H1 (cell line): ENCODE results near the gene ROBO2. TPM values are rescaled to one million over a fixed set of nuclear protein-coding genes. Genes with fewer than 3 reads are reported as not detected.

Source experiments
- CTCF ChIA-PET: fragments of 300-600 bp; sonication (Branson Sonifier 250); formaldehyde crosslinking; loops from one replicate; lab custom pipeline; 2021; ENCODE audit not compliant: partially characterized antibody; lab: Charles Lee
- POLR2A ChIA-PET: fragments of 300-600 bp; sonication (Branson Sonifier 250); formaldehyde crosslinking; loops from one replicate; lab custom pipeline; 2021; ENCODE audit warnings: inconsistent platforms; ENCODE audit not compliant: partially characterized antibody; lab: Charles Lee
- DNase-seq, 2 experiments: peaks; one replicate each; pipeline versions ENCODE4 v3.0.0 to v3.0.0-alpha.2; 2010 to 2022; ENCODE audit warnings: low spot score in 2 of 2, low read depth in 1 of 2, mixed read lengths in 1 of 2
- FAIRE-seq: peaks from 2 replicates; lab custom pipeline; 2011; peaks lifted over from hg19 to GRCh38; lab: Jason Lieb, UNC
- H2AFZ ChIP-seq: 2 replicates; pipeline ENCODE4 v1.8.1; 2012; ENCODE audit warnings: low read length, inconsistent platforms
- H2AK5ac ChIP-seq: 2 replicates; pipeline ENCODE4 v1.6.1; 2013; ENCODE audit warnings: low read depth, low read length
- H2BK120ac ChIP-seq: replicated peaks from 2 replicates; pipeline ENCODE3; 2013; ENCODE audit warnings: low read depth, low read length, inconsistent platforms
- H2BK12ac ChIP-seq: 2 replicates; pipeline ENCODE4 v1.6.1; 2013; ENCODE audit warnings: low read depth, low read length
- H2BK15ac ChIP-seq: 2 replicates; pipeline ENCODE4 v1.6.1; 2013; ENCODE audit warnings: low read length
- H2BK20ac ChIP-seq: 2 replicates; pipeline ENCODE4 v1.6.1; 2013; ENCODE audit warnings: low read length
- H2BK5ac ChIP-seq: 2 replicates; pipeline ENCODE4 v1.6.1; 2013; ENCODE audit warnings: low read depth, low read length
- H3K14ac ChIP-seq: 2 replicates; pipeline ENCODE4 v1.6.1; 2013; ENCODE audit warnings: inconsistent platforms; ENCODE audit not compliant: insufficient read length
- H3K18ac ChIP-seq: 2 replicates; pipeline ENCODE4 v1.6.1; 2013; ENCODE audit warnings: low read length; ENCODE audit errors: extremely low read depth
- H3K23ac ChIP-seq: 2 replicates; pipeline ENCODE4 v1.6.1; 2013; ENCODE audit warnings: inconsistent platforms; ENCODE audit not compliant: insufficient read length
- H3K23me2 ChIP-seq: 2 replicates; pipeline ENCODE4 v1.6.1; 2013; ENCODE audit warnings: low read depth, low read length
- H3K27ac ChIP-seq: 2 replicates; pipeline ENCODE4 v1.6.1; 2011; ENCODE audit warnings: low read depth, low read length, inconsistent platforms
- H3K27me3 ChIP-seq, 4 experiments: replicated peaks in 1 of 4; 1 replicate in 1 of 4; 2 replicates in 3 of 4; pipeline versions ENCODE4 v1.6.1 to v1.8.1; 2011 to 2013; ENCODE audit warnings: low read length in 3 of 4, mild to moderate bottlenecking in 3 of 4, inconsistent platforms in 2 of 4, mixed read lengths in 2 of 4, moderate library complexity in 1 of 4; ENCODE audit not compliant: control insufficient read depth in 3 of 4, insufficient read depth in 3 of 4; ENCODE audit errors: extremely low read depth in 1 of 4
- H3K36me3 ChIP-seq, 4 experiments: 2 replicates each; pipeline versions ENCODE4 v1.6.1 to v1.8.1; 2011 to 2013; ENCODE audit warnings: mild to moderate bottlenecking in 4 of 4, low read length in 3 of 4, moderate library complexity in 2 of 4, control low read depth in 1 of 4, inconsistent platforms in 1 of 4; ENCODE audit not compliant: insufficient read depth in 4 of 4, control insufficient read depth in 2 of 4
- H3K4ac ChIP-seq: replicated peaks from 2 replicates; pipeline ENCODE3; 2013; ENCODE audit warnings: low read length, low read depth, mixed read lengths, inconsistent platforms; ENCODE audit not compliant: insufficient read length
- H3K4me1 ChIP-seq, 4 experiments: replicated peaks in 1 of 4; 1 replicate in 1 of 4; 2 replicates in 3 of 4; pipeline versions ENCODE4 v1.6.1 to v1.8.1; 2011 to 2013; ENCODE audit warnings: low read length in 3 of 4, inconsistent platforms in 2 of 4, mixed read lengths in 1 of 4; ENCODE audit not compliant: insufficient read depth in 4 of 4, control insufficient read depth in 3 of 4
- H3K4me2 ChIP-seq, 2 experiments: 2 replicates each; pipeline versions ENCODE4 v1.6.1 to v1.8.1; 2011 to 2013; ENCODE audit warnings: low read depth in 2 of 2, low read length in 2 of 2, control low read depth in 1 of 2, inconsistent platforms in 1 of 2, mild to moderate bottlenecking in 1 of 2; ENCODE audit not compliant: insufficient read depth in 1 of 2
- H3K4me3 ChIP-seq, 4 experiments: fragments of 200-600, 300-600 bp in 1 of 4; sonication (generic), shearing (Covaris generic), sonication (Bioruptor Twin) in 1 of 4; 2 replicates each; pipeline versions ENCODE4 v1.5.1 to v1.8.1; 2011 to 2016; ENCODE audit warnings: low read length in 4 of 4, low read depth in 3 of 4, control low read depth in 2 of 4, inconsistent platforms in 2 of 4, mild to moderate bottlenecking in 2 of 4, mixed read lengths in 1 of 4, moderate library complexity in 1 of 4; ENCODE audit not compliant: insufficient read depth in 2 of 4; ENCODE audit errors: extremely low read depth in 1 of 4
- H3K56ac ChIP-seq: replicated peaks from 2 replicates; pipeline ENCODE3; 2013; ENCODE audit warnings: low read depth, mild to moderate bottlenecking, mixed read lengths, low read length, inconsistent platforms; ENCODE audit not compliant: insufficient read length
- H3K79me1 ChIP-seq: 2 replicates; pipeline ENCODE4 v1.6.1; 2013; ENCODE audit warnings: low read depth, low read length, control low read depth
- H3K79me2 ChIP-seq, 2 experiments: 2 replicates each; pipeline versions ENCODE4 v1.6.1 to v1.8.1; 2012 to 2013; ENCODE audit warnings: low read length in 2 of 2, mild to moderate bottlenecking in 2 of 2, inconsistent platforms in 1 of 2; ENCODE audit not compliant: insufficient read depth in 2 of 2, control insufficient read depth in 1 of 2
- H3K9ac ChIP-seq, 4 experiments: replicated peaks in 1 of 4; 1 replicate in 1 of 4; 2 replicates in 3 of 4; pipeline versions ENCODE4 v1.6.1 to v1.8.1; 2011 to 2013; ENCODE audit warnings: low read depth in 3 of 4, low read length in 3 of 4, control low read depth in 2 of 4, mild to moderate bottlenecking in 2 of 4, moderate library complexity in 2 of 4, inconsistent platforms in 1 of 4; ENCODE audit errors: extremely low read depth in 1 of 4
- H3K9me3 ChIP-seq, 2 experiments: 2 replicates each; pipeline versions ENCODE4 v1.6.1 to v1.8.1; 2012 to 2013; ENCODE audit warnings: mild to moderate bottlenecking in 2 of 2, moderate library complexity in 2 of 2, control low read depth in 1 of 2, inconsistent platforms in 1 of 2, low read depth in 1 of 2, low read length in 1 of 2, mixed read lengths in 1 of 2; ENCODE audit not compliant: insufficient read depth in 2 of 2
- H4K20me1 ChIP-seq, 2 experiments: replicated peaks in 1 of 2; 2 replicates each; pipeline versions ENCODE3 to v1.8.1; 2011 to 2013; ENCODE audit warnings: inconsistent platforms in 2 of 2, low read length in 2 of 2, mild to moderate bottlenecking in 1 of 2; ENCODE audit not compliant: insufficient read depth in 2 of 2, control insufficient read depth in 1 of 2
- H4K5ac ChIP-seq: 2 replicates; pipeline ENCODE4 v1.6.1; 2013; ENCODE audit warnings: low read length, low read depth, mixed read lengths, inconsistent platforms; ENCODE audit not compliant: insufficient read length
- H4K8ac ChIP-seq: 2 replicates; pipeline ENCODE4 v1.8.0; 2013; ENCODE audit warnings: mild to moderate bottlenecking, moderate library complexity, low read length, inconsistent platforms; ENCODE audit not compliant: insufficient read depth; ENCODE audit errors: extremely low read depth
- H4K91ac ChIP-seq: replicated peaks from 2 replicates; pipeline ENCODE3; 2013; ENCODE audit warnings: low read length, mixed read lengths, inconsistent platforms; ENCODE audit not compliant: insufficient read length
- CBX5 ChIP-seq: fragments of 300-800, 300-1000 bp; sonication (generic); IDR thresholded peaks from 2 replicates; pipeline ENCODE4 v1.7.1; 2016; ENCODE audit warnings: antibody characterized with exemption, low read length, low read depth
- CREB1 ChIP-seq: IDR thresholded peaks from 2 replicates; pipeline ENCODE4 v1.6.1; 2012; ENCODE audit warnings: inconsistent platforms
- FOSL1 ChIP-seq: IDR thresholded peaks from 2 replicates; pipeline ENCODE4 v1.6.1; 2011; ENCODE audit warnings: mild to moderate bottlenecking, low read depth, low read length, moderate library complexity; ENCODE audit not compliant: insufficient read depth
- GABPA ChIP-seq: IDR thresholded peaks from 2 replicates; pipeline ENCODE4 v1.6.1; 2011; ENCODE audit warnings: mild to moderate bottlenecking, low read length, moderate library complexity, borderline replicate concordance; ENCODE audit not compliant: insufficient read depth
- GTF2F1 ChIP-seq: IDR thresholded peaks from 2 replicates; pipeline ENCODE4 v1.6.1; 2012; ENCODE audit warnings: low read depth, low read length, improper control_type of control experiment, borderline replicate concordance
- SAP30 ChIP-seq: fragments of 300-600 bp; sonication (generic); IDR thresholded peaks from 2 replicates; pipeline ENCODE4 v1.7.1; 2012; ENCODE audit warnings: low read length, moderate library complexity, mild to moderate bottlenecking, inconsistent platforms; ENCODE audit not compliant: insufficient read depth, insufficient replicate concordance
- SIN3A ChIP-seq, 2 experiments: IDR thresholded peaks in 1 of 2; conservative IDR thresholded peaks in 1 of 2; 2 replicates each; pipeline ENCODE4 v1.6.1; 2011 to 2012; ENCODE audit warnings: low read length in 2 of 2, improper control_type of control experiment in 1 of 2, low read depth in 1 of 2, mild to moderate bottlenecking in 1 of 2
- SIRT6 ChIP-seq: IDR thresholded peaks from one replicate; pipeline ENCODE4 v1.7.1; 2012; ENCODE audit warnings: low read length, inconsistent platforms
- SP1 ChIP-seq: IDR thresholded peaks from 2 replicates; pipeline ENCODE4 v1.6.1; 2011; ENCODE audit warnings: low read depth, low read length
- TAF1 ChIP-seq: IDR thresholded peaks from 2 replicates; pipeline ENCODE4 v1.6.1; 2011; ENCODE audit warnings: mild to moderate bottlenecking, low read depth, low read length
- ZNF274 ChIP-seq: IDR thresholded peaks from 2 replicates; pipeline ENCODE4 v1.7.0; 2012; ENCODE audit warnings: low read length, borderline replicate concordance; ENCODE audit errors: extremely low read depth
- WGBS, 2 experiments: shearing (Covaris generic) in 1 of 2; methylation state at CpG; one replicate each; pipeline versions ENCODE4 v1.1.6 to v1.1.7; 2013 to 2015; ENCODE audit warnings: low lambda C conversion rate in 2 of 2, mixed read lengths in 2 of 2, inconsistent platforms in 1 of 2, low coverage in 1 of 2, missing lambda C conversion rate in 1 of 2; ENCODE audit not compliant: insufficient replicate concordance in 2 of 2, insufficient coverage in 1 of 2, insufficient read length in 1 of 2; ENCODE audit errors: extremely low coverage in 1 of 2, missing lambda C conversion rate in 1 of 2; 5-methylcytosine and 5-hydroxymethylcytosine counted together
- polyA plus RNA-seq, 7 experiments: library from polyadenylated mRNA; depleted of rRNA in 3 of 7; stranded (reverse) in 5 of 7; unstranded in 2 of 7; fragments of >200 nt in 5 of 7; fragments of 200-250 nt in 2 of 7; gene quantifications; 1 replicate in 5 of 7; 2 replicates in 1 of 7; 4 replicates in 1 of 7; pipeline versions ENCODE4 v1.2.1 to v1.2.3, GENCODE V29; 2011 to 2013; ENCODE audit warnings: missing spikeins in 2 of 7, mixed read lengths in 2 of 7
- total RNA-seq: library from RNA; stranded (reverse); fragmentation: NEBNext Ultra II Directional; extraction: Animal tissue kit (Norgen Biotek cat#: 25700); gene quantifications from 2 replicates; pipeline ENCODE4 v1.2.1, GENCODE V29; 2021
- TF ChIP-seq, protein P1 (sequence below), 3 experiments: IDR thresholded peaks; 1 replicate in 2 of 3; 2 replicates in 1 of 3; pipeline versions ENCODE4 v1.5.1 to v1.6.1; 2011; ENCODE audit warnings: low read length in 3 of 3, mild to moderate bottlenecking in 3 of 3, inconsistent platforms in 2 of 3, low read depth in 1 of 3, moderate library complexity in 1 of 3; ENCODE audit not compliant: insufficient read depth in 1 of 3; ENCODE audit errors: control extremely low read depth in 1 of 3

Gene ROBO2
- total and polyA plus RNA-seq, 2 of the 8 experiments (the other 6 are each of a cell fraction or from before 2014, with no cell fraction given) = 1.5 to 2.9 TPM

GRCh38 chr3:77321646-77322045 is 281.7 kb downstream of the ROBO2 start:
- H2AK5ac ChIP-seq = no peak overlapping the region
- no peak overlapping the region for H3K14ac ChIP-seq
- H4K20me1 ChIP-seq = no peaks in the 10 kb centered on the region
- no peak overlapping the region for H4K5ac ChIP-seq
- H3K23ac ChIP-seq = no peak overlapping the region
- H3K9me3 ChIP-seq = no peaks in the 10 kb centered on the region
- no peak overlapping the region for H3K4ac ChIP-seq
- H2AFZ ChIP-seq = no peak overlapping the region
- no peak overlapping the region for H2BK5ac ChIP-seq
- DNase-seq (no peak), FAIRE-seq (no peak)
- H3K9ac ChIP-seq = no peak overlapping the region
- no peaks in the 10 kb centered on the region; the same call in 1 of the 2 replicates for H3K23me2 ChIP-seq
- H2BK120ac ChIP-seq = no peak overlapping the region
- no peak overlapping the region for H4K8ac ChIP-seq
- no peak overlapping the region for H4K91ac ChIP-seq
- no peak overlapping the region for H3K56ac ChIP-seq
- ChIA-PET POLR2A (no interaction called here), CTCF (interaction anchor here (0.9 to 3.3 kb wide), 9 partner anchors 11 to 324 kb away, joined by 3 to 27 read pairs (median 16); no protein-coding TSS in a partner anchor)
- H3K4me1 ChIP-seq = peaks cover 0 to 5% (median 0%) of the 10 kb centered on the region in 4 experiments; a peak in 1 of 7 replicates
- H3K79me1 ChIP-seq = no peaks in the 10 kb centered on the region
- H3K27ac ChIP-seq = no peak overlapping the region
- H3K27me3 ChIP-seq = no peaks in the 10 kb centered on the region
- H2BK20ac ChIP-seq = no peak overlapping the region
- H3K79me2 ChIP-seq = no peaks in the 10 kb centered on the region
- H3K4me2 ChIP-seq = no peak overlapping the region
- no peak overlapping the region for H3K4me3 ChIP-seq
- no peak overlapping the region for H2BK12ac ChIP-seq
- no peak overlapping the region for H3K18ac ChIP-seq
- no peak overlapping the region for H2BK15ac ChIP-seq
- no peaks in the 10 kb centered on the region for H3K36me3 ChIP-seq
- 89% methylated on average over 6 of the region's 6 CpGs; no CpG with 5 or more reads in 1 of the 2 experiments for WGBS, 2 experiments
- TF ChIP-seq FOSL1 (no peak), TAF1 (no peak), SIRT6 (no peak), SIN3A (conservative IDR thresholded peaks at IDR 0.05 in 1 of 2, IDR thresholded peaks at IDR 0.05 in 1 of 2; ENCODE audit: low read depth in 1 of 2, low read length in 2 of 2) (no peak), GTF2F1 (no peak), SAP30 (no peak), GABPA (no peak), SP1 (no peak), ZNF274 (no peak), CBX5 (no peak), CREB1 (no peak)
- TF ChIP-seq, protein P1, sequence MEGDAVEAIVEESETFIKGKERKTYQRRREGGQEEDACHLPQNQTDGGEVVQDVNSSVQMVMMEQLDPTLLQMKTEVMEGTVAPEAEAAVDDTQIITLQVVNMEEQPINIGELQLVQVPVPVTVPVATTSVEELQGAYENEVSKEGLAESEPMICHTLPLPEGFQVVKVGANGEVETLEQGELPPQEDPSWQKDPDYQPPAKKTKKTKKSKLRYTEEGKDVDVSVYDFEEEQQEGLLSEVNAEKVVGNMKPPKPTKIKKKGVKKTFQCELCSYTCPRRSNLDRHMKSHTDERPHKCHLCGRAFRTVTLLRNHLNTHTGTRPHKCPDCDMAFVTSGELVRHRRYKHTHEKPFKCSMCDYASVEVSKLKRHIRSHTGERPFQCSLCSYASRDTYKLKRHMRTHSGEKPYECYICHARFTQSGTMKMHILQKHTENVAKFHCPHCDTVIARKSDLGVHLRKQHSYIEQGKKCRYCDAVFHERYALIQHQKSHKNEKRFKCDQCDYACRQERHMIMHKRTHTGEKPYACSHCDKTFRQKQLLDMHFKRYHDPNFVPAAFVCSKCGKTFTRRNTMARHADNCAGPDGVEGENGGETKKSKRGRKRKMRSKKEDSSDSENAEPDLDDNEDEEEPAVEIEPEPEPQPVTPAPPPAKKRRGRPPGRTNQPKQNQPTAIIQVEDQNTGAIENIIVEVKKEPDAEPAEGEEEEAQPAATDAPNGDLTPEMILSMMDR (IDR thresholded peaks at IDR 0.05; ENCODE audit: control extremely low read depth in 1 of 3, insufficient read depth in 1 of 3, low read depth in 1 of 3, low read length in 3 of 3) = no peak
